Measurements from ENCODE around the gene SLC25A22.

Gene SLC25A22

DNA sequence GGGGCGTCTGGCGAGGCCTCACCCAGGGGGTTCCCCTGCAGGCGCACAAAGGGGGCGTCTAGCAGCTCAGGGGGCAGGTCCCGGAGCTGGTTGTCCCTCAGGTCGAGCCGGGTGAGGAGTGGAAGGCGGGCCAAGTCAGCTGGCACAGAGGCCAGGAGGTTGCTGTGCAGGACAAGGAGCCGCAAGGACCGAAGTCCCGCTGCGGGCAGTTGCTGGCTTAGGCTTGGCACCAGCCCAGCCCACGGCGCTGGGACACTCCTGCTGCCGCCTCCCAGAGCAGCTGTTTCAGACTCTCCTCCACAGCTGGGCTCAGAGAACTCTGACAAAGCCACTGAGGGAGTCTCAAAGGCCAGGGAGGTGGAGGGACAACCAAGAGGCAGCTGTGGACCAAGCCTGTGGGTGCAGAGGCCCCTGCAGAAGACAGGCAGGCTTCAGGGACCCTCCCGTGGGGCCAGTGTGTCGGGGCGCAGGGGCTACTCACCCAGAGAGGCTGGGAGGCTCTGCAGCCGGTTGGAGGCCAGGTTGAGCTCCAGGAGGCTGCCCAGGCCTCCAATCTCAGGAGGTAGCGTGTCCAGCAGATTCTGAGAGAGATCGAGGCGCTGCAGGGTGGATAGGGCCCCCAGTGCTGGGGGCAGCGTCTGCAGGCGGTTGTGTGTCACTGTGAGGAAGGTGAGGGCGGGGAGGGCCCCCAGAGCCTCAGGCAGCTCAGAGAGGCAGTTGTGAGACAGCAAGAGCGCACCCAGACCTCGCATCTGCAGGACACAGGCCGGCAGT lies 4.8 kb upstream of the SLC25A22 start:
- DNase-seq = no peak

DNA sequence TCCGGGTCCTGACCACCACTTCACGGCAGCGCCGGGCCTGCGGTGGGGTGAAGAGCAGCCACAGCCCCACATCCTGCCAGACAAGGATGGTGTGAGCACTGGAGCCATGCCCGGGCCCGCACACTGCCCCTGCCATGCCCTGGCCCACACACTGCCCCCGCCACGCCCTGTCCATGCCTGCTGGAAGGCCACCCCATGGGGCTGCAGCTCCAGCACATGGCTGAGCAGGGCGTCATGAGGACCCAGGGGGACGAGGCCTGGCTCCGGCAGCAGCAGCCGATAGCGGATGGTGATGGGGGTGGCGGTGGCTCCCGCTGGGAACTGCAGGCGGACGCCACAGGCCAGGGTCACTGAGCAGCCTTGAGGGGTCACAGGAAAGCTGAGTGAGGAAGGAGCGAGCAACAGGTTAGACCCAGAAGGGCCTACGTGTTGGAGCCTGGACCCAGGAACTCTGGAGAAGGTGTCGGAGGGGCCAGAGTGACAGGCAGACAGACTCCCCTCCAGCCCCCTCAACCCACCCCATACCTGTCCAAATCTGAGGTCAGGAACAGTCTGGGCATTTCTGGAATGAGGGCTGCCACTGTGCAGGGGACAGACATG lies 4.0 kb upstream of the SLC25A22 start:
- no peak for DNase-seq

DNA sequence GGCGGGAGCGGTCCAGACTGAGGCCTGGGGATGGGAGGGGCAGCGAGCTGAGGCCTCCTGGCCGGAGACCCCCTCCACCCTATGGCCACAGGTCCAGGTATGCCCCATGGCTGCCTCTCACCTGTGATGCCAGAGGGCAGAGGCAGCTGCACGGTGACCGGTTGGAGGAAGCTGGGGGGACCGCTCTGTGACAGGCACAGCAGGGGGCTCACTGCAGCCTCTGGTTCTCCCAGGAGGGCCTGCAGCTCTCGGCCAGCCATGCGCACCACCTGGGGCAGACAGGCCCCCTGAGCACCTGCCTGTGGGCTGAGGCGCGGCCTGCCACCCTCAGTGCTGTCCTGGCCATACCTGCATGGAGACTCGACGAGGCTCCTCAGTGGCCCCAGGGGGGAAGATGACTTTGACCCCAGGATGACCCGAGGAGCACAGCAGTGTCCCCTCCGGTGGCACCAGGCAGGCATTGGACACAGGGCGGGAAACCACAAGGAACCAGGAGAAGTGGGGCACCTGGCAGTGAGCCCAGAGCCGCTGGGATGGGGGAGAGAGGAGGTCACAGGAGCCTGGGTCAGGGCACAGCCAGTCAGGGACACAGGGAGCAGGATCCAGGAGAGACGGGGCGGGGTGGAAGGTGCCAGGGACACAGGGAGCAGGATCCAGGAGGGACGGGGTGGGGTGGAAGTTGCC lies 3.2 kb upstream of the SLC25A22 start:
- no peak for DNase-seq

DNA sequence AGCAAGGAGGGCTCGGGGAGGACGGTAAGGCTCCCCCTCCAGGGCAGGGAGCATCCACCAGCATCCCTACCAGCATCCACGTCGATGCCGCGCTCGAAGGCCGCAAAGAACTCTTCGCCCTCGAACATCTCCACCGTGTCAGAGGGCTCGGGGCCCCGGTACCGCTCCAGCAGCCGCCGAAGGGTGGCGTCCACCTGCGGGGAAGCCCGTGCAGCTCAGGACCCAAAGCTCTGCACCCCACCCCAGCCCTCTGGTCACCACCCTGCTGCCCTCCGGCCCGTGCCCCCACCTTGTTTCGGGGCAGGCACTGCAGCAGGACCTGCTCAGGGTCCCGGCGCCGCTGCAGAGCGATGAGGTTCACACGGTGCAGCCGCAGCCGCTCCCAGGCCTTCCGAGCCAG lies 2.4 kb upstream of the SLC25A22 start:
- DNase-seq = no peak

DNA sequence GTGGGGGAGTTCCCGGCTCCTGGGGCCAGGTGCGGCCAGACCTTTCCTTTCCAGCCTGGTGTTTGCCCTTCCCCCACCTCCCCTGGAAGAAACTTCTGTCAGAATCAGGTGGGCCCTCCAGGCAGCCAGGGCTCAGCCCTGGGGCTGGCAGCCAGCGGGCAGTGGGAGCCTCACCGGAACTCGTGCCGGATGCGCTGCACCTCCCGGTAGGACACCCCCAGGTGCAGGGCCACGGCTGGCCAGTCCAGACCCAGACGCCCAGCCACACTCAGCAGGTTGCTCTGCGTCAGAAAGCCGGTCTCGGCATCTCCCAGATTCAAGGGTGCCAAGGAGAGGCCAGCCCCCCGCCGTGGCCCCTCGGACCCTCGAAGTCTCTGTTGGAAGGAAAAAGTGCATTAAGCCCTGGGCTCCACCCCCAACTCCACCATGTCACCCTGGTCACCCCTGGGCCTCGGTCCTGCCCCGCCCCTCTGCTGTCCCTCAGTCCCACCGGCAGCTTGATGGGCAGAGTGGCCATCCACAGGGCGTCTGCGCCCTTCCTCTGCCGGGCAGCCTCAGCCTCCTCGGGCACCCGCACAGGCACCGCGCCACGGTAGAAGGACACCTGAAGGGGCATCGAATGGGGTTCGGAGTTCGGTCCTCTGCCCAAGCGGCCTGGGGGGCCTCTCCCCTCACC lies 1.7 kb upstream of the SLC25A22 start:
- DNase-seq = no peak

DNA sequence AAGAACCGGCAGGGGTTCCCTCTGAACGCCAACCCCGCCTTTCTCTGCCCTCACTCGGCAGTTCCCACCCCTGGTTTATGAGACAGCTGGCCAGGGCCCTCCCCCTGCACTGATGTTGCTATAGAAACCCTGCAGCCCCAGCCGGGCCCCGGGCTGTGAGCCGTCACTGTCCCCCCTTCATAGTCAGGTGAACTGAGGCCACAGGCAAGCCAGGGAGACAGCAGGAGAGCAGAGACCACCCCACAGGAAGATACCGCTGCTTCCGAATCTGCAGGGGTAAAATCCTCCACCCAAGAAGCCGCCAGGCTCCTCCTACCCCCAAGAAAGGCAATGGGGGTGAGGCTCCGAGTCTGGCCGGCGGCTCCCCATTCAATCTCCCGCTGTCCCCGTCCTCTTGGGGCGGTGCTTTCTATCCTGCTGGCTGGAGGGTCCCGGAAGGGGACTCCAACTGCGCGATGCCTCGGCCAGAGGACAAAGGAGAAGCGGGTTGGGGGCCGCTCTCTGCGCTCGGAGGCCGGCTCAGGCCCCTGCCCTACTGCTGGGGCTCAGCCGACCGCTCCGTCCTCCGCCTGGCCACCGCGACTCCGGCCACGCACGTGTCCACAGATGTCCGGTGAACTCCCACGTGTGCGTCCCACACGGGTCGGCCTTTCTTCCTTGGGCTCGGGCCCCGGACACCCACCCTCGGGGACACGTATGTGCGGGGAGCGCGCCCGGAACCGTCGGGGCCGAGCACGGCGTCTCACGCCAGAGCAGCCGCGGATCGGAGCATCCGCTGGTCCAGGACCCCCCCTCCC lies 587 bp downstream of the SLC25A22 start:
- peak; percentile 79 for DNase-seq

DNA sequence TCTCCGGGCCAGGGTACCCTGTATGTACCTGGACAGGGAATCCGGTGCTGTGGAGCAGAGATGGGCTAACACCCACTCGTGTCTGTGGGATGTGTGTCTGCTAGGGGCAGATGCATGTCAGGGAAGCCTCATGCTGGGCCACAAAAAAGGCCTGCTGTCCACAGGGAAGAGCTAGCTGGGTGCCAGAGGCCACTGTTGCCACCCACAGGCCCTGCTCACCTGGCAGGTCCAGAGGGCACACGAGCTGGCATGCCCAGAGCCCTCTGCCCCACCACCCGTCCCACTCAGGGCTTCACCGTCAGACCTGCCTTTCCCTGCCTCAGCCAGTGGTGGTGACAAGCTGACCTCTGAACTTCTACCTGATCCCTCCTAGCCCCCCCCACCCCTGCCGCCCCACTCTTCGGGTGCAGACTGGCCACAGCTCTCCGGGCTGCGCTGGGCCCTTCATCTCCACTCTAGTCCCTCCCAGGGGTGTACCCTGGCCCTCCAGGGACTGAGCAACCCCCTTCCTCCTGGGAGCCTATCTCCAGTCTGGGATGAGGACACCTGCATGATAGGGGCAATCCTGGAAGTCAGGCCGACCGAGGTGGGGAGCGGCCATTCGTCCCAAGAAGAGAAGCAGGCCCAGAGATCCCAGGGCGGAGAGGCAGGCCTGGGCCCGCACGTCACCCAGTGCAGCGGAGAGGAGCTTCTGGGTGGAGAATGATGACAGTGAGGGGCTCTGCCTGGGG lies 1.4 kb downstream of the SLC25A22 start:
- DNase-seq = peak; percentile 46

DNA sequence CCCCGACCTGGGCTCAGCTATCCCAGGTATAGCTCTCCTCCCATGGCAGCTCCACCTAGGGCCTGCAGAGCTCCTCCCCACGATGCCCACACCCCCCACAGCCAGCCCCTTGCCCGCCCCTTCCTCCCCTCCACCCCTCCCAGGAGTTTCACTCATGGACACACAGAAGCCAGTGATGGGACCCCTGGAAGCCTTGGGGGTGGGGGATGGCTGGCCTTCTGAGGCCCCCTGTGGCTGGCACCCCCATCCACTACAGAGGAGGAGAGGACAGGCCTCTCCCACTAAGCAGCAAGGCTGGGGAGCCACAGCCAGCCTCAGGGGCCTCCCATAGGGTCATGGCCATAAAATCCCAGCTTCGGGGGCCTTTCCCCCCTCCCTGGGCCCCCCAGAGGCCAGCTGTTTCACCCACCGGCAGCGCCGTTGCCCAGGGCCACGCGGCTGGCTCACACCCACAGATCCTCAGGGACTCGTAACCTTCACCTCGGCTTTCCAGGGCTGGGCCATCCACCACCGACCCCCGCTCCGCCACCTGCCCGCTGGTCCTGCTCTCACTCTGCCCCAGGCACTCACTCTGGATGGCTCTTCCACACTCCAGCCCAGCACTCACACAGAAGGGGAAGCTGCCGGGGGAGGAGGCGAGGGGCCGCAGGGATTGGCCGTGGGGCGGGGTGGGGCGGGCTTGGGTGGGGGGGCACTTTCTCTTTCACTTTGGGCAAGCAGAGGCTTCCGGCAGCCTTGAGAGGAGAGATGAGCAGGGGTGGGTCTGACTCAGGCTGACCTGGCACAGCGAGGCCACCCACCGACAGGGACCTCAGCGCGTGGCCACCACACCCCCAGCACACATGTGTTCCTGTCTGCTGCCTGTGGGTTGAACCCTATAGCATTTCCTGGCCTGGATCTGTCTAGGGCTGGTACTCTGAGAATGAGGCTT lies 2.2 kb downstream of the SLC25A22 start:
- DNase-seq = peak; percentile 87

DNA sequence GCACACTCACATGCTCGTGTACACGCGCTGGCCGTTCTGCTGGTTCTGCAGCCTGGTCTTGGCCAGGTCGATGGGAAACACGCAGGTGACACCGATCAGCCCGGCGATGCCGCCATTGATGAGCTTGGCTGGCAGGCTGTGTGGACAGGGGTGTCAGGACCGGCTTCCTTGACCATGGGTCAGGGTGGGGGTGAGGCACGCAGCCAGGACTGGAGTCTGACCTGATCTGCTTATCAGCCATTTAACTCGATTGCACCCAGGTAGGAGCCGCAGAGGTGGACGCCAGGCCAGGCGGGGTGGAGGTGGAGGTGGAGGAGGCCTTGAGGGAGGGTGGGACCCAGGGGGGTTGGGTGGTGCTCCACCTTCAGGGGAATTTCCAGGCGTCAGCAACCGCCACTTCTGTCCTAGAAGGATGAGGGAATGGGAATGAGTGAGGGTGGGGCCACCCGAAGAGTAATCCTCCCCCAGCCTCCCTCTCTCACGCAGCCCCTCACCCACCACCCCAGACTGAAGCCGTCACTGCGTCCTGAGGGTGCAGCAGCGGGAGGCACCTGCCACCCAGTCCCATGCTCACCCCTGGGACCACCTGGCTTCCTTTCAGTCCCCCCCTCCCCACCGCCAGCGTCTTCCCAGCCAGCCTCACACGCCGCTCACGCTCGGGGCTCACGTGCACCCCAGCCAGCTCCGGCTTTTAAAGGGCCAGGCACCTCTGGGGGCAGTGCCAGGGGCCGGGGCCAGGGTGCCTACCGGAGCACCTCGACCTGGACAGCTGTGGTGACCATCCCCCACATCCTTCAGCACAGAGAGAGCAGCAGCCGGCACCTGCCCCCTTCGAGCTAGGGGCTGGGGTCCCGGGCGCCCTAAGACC lies 3.1 kb downstream of the SLC25A22 start:
- peak; percentile 54 for DNase-seq

DNA sequence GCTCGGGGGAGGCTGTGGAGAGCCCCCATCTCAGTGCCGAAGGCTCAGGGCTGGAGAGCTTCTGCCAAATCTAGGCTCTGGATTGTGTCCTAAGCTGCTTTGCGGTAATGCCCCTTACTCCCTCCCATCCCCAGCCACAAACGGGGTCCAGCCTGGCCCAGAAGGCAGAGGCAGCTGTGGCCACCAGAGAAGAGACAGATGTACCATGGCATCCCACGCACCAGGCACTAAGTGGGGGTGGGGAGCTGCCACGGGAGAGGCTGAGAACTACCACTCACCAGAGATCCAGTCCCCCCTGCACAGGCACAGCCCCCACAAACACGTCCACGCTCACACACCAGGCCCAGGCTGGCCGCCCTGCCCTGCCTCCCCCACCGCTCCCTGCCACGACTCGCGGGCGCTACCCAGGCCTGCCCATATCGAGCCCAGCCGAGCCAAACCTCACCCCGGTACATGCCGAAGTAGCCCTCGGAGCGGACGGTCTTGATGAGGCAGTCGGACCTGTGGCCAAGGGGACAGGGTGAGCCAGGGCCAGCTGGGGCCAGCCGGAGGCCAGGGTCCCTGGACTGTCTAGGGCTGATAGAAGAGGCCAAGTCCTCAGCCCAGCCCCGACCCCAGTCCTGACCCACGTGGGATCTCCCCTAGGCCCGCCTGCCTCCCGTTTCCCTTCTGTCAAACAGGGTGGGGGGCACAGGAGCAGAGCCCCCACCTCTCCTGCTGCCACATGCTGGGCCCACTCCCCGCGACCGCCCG lies 3.9 kb downstream of the SLC25A22 start:
- no peak for DNase-seq

DNA sequence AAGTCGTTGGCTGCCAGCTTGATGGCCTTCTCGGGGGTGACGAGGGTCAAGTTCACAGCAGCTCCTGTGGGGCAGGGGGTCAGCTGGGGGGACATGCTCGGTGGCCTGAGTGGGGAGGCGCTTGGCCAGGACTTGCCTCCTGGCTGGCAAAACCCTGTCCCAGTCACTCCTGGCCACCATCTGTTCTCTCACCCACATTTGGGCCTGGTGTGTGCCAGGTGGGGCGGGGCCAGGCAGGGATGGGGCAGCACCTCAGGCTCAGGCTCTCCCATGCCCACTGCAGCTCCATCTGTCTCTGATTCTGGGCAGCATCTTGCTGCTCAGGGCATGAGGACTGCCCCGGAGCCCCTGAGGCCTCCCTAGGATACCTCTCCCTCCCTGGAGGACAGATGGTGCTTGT lies 4.5 kb downstream of the SLC25A22 start:
- DNase-seq = no peak

DNA sequence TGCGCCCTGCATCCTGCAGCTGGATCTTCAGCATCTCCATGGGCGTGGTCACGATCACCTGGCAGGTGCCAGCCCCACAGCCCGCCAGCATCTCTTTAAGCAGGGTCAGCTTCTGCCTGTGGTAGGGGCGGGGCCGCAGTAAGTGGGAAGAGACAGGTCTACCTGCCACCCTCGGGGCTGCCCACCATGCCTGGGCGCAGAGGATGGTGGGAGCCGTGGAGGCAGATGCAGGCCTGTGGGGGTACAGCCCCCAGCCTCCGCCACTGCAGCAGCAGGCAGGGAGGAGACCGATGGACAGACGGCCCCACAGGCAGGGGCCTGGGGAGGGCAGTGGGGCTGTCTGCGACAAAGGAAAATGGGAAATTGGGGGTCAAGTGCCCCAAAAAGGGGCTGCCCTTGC lies 5.2 kb downstream of the SLC25A22 start:
- DNase-seq = no peak

DNA sequence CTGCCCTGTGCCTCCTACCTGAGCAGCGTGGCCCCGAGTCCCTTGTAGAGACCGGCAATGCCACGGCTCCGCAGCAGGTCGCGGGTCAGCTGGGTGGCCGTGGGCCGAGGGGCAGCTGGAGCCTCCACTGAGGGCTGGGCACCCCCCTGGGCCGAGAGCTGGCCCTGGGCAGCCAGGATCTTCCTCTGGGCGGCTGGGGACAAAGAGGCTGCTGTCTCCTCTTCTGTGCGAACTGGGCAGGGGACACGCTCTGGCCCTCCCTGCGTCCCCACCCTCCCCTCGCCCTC lies 5.6 kb downstream of the SLC25A22 start:
- DNase-seq = no peak

DNA sequence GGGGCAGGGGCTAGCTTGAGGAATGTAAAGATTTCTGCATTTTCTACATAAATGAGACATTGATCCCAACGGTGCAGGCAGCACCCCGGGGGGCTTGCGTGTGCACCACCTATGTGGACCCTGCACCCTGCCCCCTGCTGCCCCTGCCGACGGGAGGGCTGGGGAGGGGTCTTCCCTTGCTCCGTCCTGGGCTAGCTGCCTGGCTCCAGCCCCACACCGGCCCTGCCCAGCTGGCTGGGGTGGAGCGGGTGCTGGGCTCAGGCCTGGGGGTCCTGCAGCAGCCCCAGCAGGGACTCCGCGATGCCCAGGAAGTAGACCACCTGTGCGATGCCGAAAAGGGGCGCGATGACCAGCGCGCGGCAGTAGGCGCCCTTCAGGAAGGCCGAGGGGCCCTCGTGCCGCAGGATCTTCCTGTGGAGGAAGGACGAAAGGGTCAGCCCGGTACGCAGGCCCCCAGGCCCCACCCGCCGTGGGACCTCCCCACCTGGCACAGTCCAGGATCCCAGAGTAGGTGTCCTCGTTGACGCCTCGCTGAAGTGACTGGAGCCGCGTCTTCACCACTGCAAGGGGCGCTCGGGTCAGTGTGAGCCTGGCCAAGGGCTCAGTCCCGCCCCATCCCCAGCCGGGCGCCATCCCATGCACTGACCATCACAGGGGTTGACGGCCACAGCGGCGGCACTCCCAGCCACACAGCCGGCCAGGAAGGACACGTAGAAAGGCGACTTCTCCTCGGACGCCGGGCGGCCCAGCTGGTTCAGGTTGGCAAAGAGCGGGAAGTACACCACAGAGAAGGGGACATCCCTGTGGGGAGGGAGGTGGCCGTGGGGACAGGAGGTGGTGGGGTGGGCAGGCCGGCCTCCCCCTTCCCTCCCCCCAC lies 6.2 kb downstream of the SLC25A22 start:
- no peak for DNase-seq

DNA sequence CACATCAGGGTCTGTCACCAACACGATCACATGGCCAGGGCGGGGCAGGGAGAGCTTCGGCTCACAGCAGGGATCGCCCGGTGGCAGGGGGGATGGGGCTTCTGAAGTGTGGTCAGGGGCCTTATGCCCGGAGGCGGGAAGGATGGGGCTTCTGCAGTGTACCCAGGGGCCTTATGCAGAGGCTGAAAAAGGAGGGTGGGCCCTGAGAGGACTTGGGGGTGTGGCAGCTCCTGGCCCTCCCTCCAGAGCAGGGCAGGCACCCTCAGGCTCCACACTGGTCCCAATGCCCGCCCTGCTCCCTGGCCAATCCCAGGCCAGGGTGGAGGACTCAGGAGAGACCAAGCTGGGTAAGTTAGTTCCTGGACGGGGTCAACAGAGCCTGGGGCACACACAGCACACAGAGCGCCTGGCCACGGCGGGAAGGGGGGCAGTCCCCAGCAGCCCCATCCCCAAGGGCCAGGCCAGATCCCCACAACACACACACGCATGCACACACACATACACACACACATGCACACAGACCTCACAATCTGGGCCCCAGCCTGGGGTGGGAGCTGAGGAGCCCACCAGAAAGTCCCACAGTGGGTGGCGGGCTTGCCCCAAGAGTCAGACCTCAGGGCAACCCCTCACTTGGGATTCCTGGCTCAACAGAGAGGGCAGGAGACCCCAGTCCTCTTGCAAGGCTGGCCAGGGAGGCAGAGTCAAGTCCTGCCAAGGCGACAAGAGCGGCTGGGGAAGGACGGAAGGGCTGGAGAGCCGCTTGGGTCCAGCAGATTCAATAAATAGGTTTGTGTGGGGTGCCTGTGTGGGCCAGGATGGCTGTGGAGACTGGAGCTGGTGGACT lies 7.1 kb downstream of the SLC25A22 start:
- DNase-seq = no peak

DNA sequence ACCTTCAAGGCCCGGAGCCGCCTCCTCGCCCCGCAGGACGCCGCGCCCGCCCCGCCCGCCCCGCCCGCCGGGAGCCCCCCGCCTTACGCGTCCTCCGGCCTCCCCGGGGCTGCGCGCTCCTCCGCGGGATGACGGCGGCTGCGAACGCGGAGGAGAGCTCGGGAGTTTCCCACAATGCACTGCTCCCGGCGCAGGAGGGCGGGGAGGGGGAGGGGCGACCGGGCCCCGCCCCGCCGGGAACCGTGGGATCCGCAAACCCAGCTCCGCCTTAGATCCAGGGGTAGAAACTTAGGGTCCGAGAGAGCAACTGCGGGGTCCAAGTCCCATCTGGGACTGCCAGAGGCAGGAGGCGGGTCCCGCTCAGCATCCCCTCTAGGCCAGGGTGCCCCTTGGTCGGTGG lies 8.1 kb downstream of the SLC25A22 start, which contains the start of gene CEND1:
TSS of gene CEND1 (minus strand) at position 148 of the 400 bp plus-strand sequence. CDS start 1,514 bp downstream, outside the sequence.
- no peak for DNase-seq

Measured in RPMI8226 (cell line).